ENCODE measurements around the gene LRRC38.
"Not testable (repeated sequence)": the region's sequence is repeated elsewhere in the genome, so short reads cannot be mapped to it uniquely, and the experiment has no call there.

Gene LRRC38, protein sequence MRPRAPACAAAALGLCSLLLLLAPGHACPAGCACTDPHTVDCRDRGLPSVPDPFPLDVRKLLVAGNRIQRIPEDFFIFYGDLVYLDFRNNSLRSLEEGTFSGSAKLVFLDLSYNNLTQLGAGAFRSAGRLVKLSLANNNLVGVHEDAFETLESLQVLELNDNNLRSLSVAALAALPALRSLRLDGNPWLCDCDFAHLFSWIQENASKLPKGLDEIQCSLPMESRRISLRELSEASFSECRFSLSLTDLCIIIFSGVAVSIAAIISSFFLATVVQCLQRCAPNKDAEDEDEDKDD

DNA sequence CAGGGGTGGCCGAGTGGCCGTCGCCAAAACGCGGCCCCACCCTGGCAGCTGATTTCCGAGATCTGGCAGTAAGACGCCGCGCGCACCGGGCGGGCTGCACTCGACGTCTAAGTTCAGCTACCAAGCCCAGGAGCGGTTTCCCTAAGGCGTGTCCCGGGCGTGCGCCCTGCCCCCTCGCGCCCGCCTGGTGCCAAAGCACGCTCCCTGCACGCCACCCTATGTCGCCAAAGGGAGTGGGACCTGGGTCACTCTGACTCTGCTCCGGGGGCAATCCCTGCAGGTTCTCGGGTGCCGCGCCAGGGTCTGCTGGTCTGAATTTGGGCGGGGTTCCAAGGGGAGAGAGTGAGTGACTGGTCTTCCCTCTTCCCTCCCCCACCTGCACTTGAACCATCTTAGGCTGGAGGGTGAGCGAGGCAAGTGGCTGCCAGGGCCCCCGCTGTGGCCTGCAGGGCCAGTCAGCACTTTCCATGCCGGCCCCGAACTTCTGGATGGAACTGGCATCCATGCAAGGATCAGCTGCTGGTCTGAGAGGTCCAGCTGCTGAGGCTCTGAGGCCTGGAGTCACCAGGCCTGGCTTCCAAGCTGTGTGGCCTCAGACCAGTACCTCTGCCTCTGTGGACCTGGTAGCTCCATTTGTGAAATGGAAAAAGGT is at the start of gene LRRC38:
LRRC38 (minus strand) TSS at position 109 of the 652 bp plus-strand sequence. CDS start 410 bp downstream, outside the sequence.
- CTCF ChIA-PET, result no interaction called here
- TF ChIP-seq, protein P1, sequence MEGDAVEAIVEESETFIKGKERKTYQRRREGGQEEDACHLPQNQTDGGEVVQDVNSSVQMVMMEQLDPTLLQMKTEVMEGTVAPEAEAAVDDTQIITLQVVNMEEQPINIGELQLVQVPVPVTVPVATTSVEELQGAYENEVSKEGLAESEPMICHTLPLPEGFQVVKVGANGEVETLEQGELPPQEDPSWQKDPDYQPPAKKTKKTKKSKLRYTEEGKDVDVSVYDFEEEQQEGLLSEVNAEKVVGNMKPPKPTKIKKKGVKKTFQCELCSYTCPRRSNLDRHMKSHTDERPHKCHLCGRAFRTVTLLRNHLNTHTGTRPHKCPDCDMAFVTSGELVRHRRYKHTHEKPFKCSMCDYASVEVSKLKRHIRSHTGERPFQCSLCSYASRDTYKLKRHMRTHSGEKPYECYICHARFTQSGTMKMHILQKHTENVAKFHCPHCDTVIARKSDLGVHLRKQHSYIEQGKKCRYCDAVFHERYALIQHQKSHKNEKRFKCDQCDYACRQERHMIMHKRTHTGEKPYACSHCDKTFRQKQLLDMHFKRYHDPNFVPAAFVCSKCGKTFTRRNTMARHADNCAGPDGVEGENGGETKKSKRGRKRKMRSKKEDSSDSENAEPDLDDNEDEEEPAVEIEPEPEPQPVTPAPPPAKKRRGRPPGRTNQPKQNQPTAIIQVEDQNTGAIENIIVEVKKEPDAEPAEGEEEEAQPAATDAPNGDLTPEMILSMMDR (IDR thresholded peaks at IDR 0.05; ENCODE audit: control extremely low read depth, extremely low read depth, low read depth, missing control alignments), result no peak
- POLR2A ChIA-PET, result no interaction called here
- DNase-seq (ENCODE audit: extremely low spot score), result no peak

DNA sequence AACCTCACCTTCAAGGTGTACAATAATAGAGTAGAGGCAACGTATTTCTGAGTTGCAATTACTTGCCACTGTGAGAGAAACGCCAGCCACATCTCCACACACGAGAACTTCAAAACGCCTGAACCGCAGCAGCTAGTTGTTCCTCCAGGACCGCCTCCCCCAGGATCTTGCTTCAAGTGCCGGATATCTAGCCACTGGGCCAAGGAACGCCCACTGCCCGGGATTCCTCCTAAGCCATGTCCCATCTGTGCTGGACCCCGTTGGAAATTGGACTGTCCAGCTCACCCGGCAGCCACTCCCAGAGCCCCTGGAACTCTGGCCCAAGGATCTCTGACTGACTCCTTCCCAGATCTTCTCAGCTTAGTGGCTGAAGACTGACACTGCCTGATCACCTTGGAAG is 49.2 kb upstream of the LRRC38 start:
- DNase-seq (ENCODE audit: extremely low spot score); CTCF ChIA-PET; POLR2A ChIA-PET: not testable (repeated sequence)

DNA sequence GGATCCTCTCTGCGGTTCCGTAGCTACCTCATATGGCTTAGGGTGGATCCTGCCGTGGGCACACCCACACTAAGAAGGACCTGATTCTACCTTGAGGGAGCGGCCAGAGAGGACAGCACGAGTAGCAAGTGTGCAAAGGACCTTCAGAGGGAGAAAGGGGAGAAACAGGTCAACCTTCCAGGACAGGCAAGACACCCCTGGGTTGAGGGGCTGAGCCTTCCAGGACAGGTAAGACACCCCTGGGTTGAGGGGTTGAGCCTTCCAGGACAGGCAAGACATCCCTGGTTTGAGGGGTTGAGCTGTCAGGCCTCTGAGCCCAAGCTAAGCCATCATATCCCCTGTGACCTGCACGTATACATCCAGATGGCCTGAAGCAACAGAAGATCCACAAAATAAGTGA is 46.7 kb upstream of the LRRC38 start:
- ChIA-PET POLR2A (no interaction called here), CTCF (interaction anchor here (1.4 kb wide), 1 partner anchor 10 kb away, joined by 3 read pairs; no protein-coding TSS in a partner anchor)
- DNase-seq (ENCODE audit: extremely low spot score), result no peak
- TF ChIP-seq, protein P1 (IDR thresholded peaks at IDR 0.05; ENCODE audit: control extremely low read depth, extremely low read depth, low read depth, missing control alignments), result no peak

DNA sequence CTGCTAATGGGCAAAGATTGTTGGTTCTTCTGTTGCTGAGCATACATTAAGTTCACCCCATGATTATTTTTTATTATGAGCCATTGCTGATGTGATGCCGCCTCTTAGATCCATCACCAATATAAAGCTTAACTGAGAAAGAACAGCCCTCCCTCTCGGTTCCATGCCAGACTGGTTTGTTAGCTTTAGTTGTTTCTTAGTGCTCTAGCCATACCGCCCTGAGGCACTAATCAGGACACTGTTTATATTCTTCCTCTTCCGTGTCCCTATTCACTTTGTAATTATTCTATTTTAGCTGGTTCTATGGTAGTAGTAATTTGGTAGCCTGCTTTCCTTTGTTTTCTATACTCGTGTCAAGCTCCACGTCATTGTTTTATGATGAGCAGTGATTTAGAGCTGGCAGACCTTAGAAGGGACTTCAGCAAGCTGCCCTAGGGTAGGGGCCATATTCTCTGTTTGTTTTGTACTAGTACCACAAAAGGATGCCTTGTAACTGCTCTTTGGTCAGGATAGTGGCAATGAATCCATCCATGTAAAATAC is 42.5 kb upstream of the LRRC38 start:
- no peak for DNase-seq (ENCODE audit: extremely low spot score)
- ChIA-PET CTCF (no interaction called here), POLR2A (no interaction called here)
- TF ChIP-seq, protein P1 (IDR thresholded peaks at IDR 0.05; ENCODE audit: control extremely low read depth, extremely low read depth, low read depth, missing control alignments), result no peak

DNA sequence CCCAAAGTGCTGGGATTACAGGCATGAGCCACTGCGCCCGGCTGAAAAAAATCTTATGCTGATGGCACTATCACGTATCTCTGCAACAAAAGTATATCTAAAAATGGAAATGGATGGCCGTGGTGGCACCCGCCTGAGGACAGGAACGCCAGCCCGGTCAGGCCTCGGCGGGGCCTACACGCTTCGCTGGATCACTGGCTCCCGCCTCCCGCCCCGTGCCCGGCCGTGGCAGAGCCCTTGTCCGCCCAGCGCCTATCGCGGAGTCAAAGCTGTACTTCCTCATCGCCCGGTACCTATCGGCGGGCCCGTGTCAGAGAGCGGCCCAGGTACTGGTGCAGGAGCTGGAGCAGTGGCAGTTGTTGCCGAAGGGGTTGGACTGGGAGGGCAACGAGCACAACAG is 41.0 kb upstream of the LRRC38 start:
- ChIA-PET CTCF (no interaction called here), POLR2A (no interaction called here)
- TF ChIP-seq, protein P1 (IDR thresholded peaks at IDR 0.05; ENCODE audit: control extremely low read depth, extremely low read depth, low read depth, missing control alignments), result no peak
- DNase-seq (ENCODE audit: extremely low spot score), result no peak

DNA sequence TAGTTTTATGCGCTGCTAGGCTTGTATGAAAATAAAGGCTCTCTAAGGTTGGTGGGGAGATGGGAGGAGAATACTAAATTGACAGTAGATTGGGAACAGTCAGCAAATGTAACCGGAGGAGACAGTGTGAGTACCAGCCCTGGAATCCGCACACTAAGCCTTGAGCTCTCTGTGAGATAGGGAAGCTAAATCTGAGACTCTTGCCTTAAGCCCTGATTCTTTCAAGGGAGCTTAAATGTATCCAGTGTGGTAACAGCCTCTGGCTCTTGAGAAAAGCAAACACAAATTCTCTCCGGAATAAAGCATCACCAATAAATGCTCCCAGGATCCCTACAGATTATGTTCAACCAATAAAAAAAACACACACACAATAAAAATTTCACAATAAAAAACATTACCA is 36.9 kb upstream of the LRRC38 start:
- TF ChIP-seq, protein P1 (IDR thresholded peaks at IDR 0.05; ENCODE audit: control extremely low read depth, extremely low read depth, low read depth, missing control alignments), result no peak
- ChIA-PET POLR2A (no interaction called here), CTCF (no interaction called here)
- DNase-seq (ENCODE audit: extremely low spot score), result no peak

DNA sequence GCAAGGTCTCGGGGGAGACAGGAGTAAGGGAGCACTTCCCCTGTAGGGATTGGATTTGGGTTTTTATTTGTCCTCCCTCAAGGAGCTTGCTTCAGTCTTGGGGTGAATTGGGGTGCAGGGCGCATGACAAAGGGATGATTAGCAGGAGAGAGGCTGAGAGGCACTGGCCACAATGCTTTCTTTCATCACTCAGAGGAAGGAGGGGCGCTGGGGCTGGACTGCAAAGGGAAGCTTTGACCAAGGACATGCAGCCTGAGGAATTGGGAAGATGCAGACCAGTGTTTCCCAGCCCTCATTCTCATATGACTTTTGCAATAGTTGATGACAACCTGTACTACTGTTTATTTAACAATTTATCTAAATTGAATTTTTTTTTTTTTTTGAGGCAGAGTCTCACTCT is 35.7 kb upstream of the LRRC38 start:
- CTCF ChIA-PET, result no interaction called here
- DNase-seq (ENCODE audit: extremely low spot score), result no peak
- POLR2A ChIA-PET, result no interaction called here
- TF ChIP-seq, protein P1 (IDR thresholded peaks at IDR 0.05; ENCODE audit: control extremely low read depth, extremely low read depth, low read depth, missing control alignments), result no peak
